ENCODE data around the gene PCCA.

DNA sequence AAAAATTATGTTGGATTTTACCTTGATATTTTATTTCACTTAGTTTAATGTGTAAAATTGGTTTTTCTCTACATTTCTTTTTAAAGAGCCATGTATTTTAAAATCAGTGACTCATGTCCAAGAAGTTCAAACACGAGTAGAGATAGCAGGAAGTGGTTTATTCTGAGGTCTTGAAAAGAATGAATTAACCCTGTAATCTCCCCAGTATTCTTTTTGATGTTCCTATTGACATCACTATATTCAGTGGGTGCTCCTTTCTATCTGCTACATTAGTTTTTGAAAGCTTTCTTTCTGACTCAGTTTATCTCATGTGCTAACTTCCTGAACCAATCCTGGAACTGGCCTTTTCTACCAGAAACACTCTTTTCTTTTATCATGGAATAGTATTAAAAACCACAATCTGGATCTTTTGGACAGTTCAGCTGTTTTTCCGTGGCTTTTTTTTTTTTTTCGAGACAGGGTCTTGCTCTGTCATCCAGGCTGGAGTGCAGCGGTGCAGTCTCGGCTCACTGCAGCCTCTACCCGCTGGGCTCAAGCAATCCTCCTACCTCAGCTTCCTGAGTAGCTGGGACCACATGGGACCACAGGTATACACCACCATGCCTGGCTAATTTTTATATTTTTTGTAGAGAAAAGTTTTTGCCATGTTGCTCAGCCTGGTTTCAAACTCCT is 114.9 kb downstream of the PCCA start:
- TF ChIP-seq, protein P1, sequence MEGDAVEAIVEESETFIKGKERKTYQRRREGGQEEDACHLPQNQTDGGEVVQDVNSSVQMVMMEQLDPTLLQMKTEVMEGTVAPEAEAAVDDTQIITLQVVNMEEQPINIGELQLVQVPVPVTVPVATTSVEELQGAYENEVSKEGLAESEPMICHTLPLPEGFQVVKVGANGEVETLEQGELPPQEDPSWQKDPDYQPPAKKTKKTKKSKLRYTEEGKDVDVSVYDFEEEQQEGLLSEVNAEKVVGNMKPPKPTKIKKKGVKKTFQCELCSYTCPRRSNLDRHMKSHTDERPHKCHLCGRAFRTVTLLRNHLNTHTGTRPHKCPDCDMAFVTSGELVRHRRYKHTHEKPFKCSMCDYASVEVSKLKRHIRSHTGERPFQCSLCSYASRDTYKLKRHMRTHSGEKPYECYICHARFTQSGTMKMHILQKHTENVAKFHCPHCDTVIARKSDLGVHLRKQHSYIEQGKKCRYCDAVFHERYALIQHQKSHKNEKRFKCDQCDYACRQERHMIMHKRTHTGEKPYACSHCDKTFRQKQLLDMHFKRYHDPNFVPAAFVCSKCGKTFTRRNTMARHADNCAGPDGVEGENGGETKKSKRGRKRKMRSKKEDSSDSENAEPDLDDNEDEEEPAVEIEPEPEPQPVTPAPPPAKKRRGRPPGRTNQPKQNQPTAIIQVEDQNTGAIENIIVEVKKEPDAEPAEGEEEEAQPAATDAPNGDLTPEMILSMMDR (IDR thresholded peaks at IDR 0.05), result no peak
- TF ChIP-seq POLR2A (IDR thresholded peaks at IDR 0.05), result no peak

Measured in suprapubic skin (tissue), 3 donors.